Neutrophil (primary cell): Measurements from ENCODE around the gene RNU5B-1.
"Not testable (repeated sequence)": the region's sequence is repeated elsewhere in the genome, so short reads cannot be mapped to it uniquely, and the experiment has no call there.

Experiments used
- H3K27ac ChIP-seq: fragments of 200-600 bp; sonication (generic); 2 replicates; pipeline ENCODE4 v1.5.1; 2016; ENCODE audit warnings: mild to moderate bottlenecking, moderate library complexity
- H3K27me3 ChIP-seq: fragments of 200-600 bp; sonication (generic); 2 replicates; pipeline ENCODE4 v1.6.0; 2016; ENCODE audit warnings: mild to moderate bottlenecking
- H3K36me3 ChIP-seq: fragments of 200-600 bp; sonication (generic); 2 replicates; pipeline ENCODE4 v1.5.1; 2017
- H3K4me1 ChIP-seq, 2 experiments: fragments of 200-600 bp in 1 of 2; sonication (generic) in 1 of 2; 1 replicate in 1 of 2; 2 replicates in 1 of 2; pipeline versions ENCODE4 v1.5.1 to v1.6.1; 2013 to 2016; ENCODE audit warnings: low read depth in 1 of 2, low read length in 1 of 2, mild to moderate bottlenecking in 1 of 2, moderate library complexity in 1 of 2; ENCODE audit not compliant: control insufficient read depth in 1 of 2, insufficient read depth in 1 of 2
- H3K4me3 ChIP-seq, 2 experiments: fragments of 200-600 bp in 1 of 2; sonication (generic) in 1 of 2; 1 replicate in 1 of 2; 2 replicates in 1 of 2; pipeline ENCODE4 v1.5.1; 2013 to 2016; ENCODE audit warnings: low read depth in 1 of 2, low read length in 1 of 2, mild to moderate bottlenecking in 1 of 2, moderate library complexity in 1 of 2
- H3K9me3 ChIP-seq: fragments of 200-600 bp; sonication (generic); 2 replicates; pipeline ENCODE4 v1.5.1; 2016
- CTCF ChIP-seq: fragments of 200-600 bp; sonication (generic); IDR thresholded peaks from 2 replicates; pipeline ENCODE4 v1.5.1; 2016; ENCODE audit warnings: antibody characterized with exemption

The RNU5B-1 gene

DNA sequence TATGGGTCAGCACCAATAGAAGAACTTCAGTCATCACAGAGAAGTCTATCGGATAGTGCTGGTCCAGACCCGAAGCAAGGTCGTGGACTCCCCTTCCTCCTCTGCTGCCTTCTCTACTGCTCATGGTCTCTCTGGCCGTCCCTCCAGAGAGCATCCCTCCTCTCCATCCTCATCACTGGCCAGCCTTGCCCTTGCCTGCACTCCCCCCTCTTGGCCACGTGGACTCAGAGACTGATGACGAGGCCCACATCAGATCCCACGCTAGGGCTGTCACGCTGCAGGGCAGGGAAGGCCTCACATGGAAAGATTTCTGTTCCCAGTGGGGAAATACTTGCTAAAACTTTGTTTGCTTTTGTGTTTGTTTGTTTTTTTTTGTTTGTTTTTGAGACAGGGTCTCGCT lies 38.0 kb downstream of the RNU5B-1 start:
- TF ChIP-seq CTCF = no peak
- Histone ChIP-seq H3K4me3 (no peak overlapping the region), H3K9me3 (no peaks in the 10 kb centered on the region), H3K27me3 (peaks cover 90% of the 10 kb centered on the region), H3K36me3 (no peaks in the 10 kb centered on the region), H3K27ac (no peak overlapping the region), H3K4me1 (no peaks in the 10 kb centered on the region)

DNA sequence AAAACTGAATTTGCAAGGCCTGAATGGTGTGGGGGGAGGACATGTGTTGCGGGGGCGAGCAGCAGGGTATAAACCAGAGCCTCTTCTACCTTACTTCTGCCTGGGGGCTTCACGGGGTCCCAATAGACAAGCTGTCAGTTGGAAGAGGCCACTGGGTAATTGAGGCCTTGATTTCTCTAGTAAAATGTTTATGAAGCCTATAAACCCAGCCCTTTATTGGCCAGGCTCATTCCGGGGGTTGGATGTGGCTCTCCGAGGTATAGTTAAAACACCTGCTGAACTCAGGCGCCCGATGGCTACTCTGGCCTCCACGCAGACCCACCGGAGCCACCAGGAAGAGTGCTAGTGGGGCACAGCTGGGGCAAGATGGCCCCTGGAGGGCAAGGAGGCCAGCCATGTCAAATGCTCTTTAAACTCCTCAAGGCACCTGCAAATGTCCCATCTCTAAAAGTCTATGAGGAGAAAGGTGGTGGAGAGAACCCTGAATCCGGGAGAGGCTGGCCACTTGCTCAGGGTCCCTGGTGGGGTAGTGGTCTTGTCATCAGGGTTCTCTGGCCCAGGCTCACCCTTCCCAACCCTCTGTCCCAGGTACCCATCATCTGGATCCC lies 39.0 kb downstream of the RNU5B-1 start:
- no peak for TF ChIP-seq CTCF
- Histone ChIP-seq H3K27ac (no peak overlapping the region), H3K27me3 (peaks cover 83% of the 10 kb centered on the region), H3K9me3 (no peaks in the 10 kb centered on the region), H3K36me3 (no peaks in the 10 kb centered on the region), H3K4me3 (no peak overlapping the region), H3K4me1 (no peaks in the 10 kb centered on the region)

- no peak for TF ChIP-seq CTCF
- no peak overlapping the region for H3K27ac ChIP-seq
- no peaks in the 10 kb centered on the region for H3K9me3 ChIP-seq
- H3K36me3 ChIP-seq = no peaks in the 10 kb centered on the region
- no peak overlapping the region for H3K4me3 ChIP-seq
- peaks cover 83% of the 10 kb centered on the region for H3K27me3 ChIP-seq
- no peaks in the 10 kb centered on the region for H3K4me1 ChIP-seq
Measured at GRCh38 chr15:65344214-65344913, 39.9 kb downstream of the RNU5B-1 start.

DNA sequence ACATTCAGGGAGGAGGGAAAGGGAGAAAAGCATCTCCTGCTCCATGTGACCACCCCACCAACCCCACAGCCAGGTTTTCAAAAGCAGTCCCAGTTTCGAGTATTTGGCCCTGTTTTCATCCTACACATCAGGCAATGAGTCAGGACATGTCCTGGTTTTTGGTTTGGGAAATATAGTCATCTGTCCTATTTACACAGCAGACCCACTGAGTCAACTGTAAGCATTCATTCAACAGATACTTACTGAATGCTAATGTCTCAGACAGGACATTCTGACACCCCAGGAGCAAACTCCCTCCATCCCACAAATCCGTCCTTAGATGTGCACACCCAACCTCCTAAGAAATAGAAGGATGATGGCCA lies 40.4 kb downstream of the RNU5B-1 start:
- TF ChIP-seq CTCF = no peak
- Histone ChIP-seq H3K4me1 (no peaks in the 10 kb centered on the region), H3K27me3 (peaks cover 83% of the 10 kb centered on the region), H3K27ac (no peak overlapping the region), H3K9me3 (no peaks in the 10 kb centered on the region), H3K4me3 (no peak overlapping the region), H3K36me3 (no peaks in the 10 kb centered on the region)

GRCh38 chr15:65346856-65347598 lies 42.5 kb downstream of the RNU5B-1 start:
- no peak for TF ChIP-seq CTCF
- Histone ChIP-seq H3K4me3 (no peak overlapping the region), H3K27me3 (peaks cover 81% of the 10 kb centered on the region), H3K27ac (no peak overlapping the region), H3K9me3 (no peaks in the 10 kb centered on the region), H3K4me1 (no peaks in the 10 kb centered on the region), H3K36me3 (no peaks in the 10 kb centered on the region)

DNA sequence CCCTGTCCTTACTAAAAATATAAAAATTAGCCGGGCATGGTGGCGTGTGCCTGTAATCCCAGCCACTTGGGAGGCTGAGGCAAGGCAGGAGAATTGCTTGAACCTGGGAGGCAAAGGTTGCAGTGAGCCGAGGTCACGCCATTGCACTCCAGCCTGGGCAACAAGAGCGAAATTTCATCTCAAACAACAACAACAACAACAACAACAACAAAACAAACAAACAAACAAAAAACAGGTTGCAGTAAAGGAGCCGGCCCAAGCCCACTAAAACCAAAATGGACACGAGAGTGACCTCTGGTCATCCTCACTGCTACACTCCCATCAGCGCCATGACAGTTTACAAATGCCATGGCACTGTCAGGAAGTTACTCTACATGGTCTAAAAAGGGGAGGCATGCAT lies 43.3 kb downstream of the RNU5B-1 start:
- H3K36me3 ChIP-seq, H3K9me3 ChIP-seq, H3K27ac ChIP-seq, H3K4me3 ChIP-seq, H3K4me1 ChIP-seq: not testable (repeated sequence)
- H3K27me3 ChIP-seq = peaks cover 83% of the 10 kb centered on the region
